ENCODE data around the gene NEDD4L. TPM values are rescaled to one million over a fixed set of nuclear protein-coding genes. Genes with fewer than 3 reads are reported as not detected.
"Not testable (repeated sequence)": the region's sequence is repeated elsewhere in the genome, so short reads cannot be mapped to it uniquely, and the experiment has no call there.

Gene NEDD4L
- total and polyA plus RNA-seq, 2 experiments from 2014 or later, result 36.2 to 72.3 TPM

GRCh38 chr18:58435221-58436005 is 391.4 kb downstream of the NEDD4L start:
- not testable (repeated sequence) for H3K4me1 Mint-ChIP-seq; DNase-seq (ENCODE audit: low spot score); H3K79me2 ChIP-seq (replicated peaks; ENCODE audit: insufficient read depth); H3K4me1 ChIP-seq (ENCODE audit: insufficient read depth); H3K27me3 ChIP-seq (ENCODE audit: insufficient read depth); ATAC-seq; H3K4me3 ChIP-seq; H3K36me3 ChIP-seq (ENCODE audit: insufficient read depth); H4K20me1 ChIP-seq (replicated peaks; ENCODE audit: insufficient read depth); H3F3A ChIP-seq (replicated peaks; ENCODE audit: low read depth); H3K9me2 ChIP-seq (ENCODE audit: insufficient read depth); H3K36me3 Mint-ChIP-seq (ENCODE audit: low read depth); H3K4me2 ChIP-seq; H3K27ac Mint-ChIP-seq; H3K4me3 Mint-ChIP-seq; H3K27me3 Mint-ChIP-seq (ENCODE audit: insufficient read depth, low read depth, poor library complexity); H3K27ac ChIP-seq (ENCODE audit: low read depth); H2AFZ ChIP-seq; H3K9me3 Mint-ChIP-seq

GRCh38 chr18:58438161-58438957 is 394.3 kb downstream of the NEDD4L start:
- H3F3A ChIP-seq (replicated peaks; ENCODE audit: low read depth), result no peaks in the 10 kb centered on the region
- H3K9me2 ChIP-seq (ENCODE audit: insufficient read depth), result no peaks in the 10 kb centered on the region
- H3K4me2 ChIP-seq, result no peak overlapping the region
- DNase-seq (ENCODE audit: low spot score) (no peak), ATAC-seq (no peak)
- peaks cover 3% of the 10 kb centered on the region for H3K4me1 ChIP-seq (ENCODE audit: insufficient read depth)
- H3K27ac ChIP-seq (ENCODE audit: low read depth), result no peak overlapping the region
- no peaks in the 10 kb centered on the region for H3K27me3 Mint-ChIP-seq (ENCODE audit: insufficient read depth, low read depth, poor library complexity)
- H3K4me1 Mint-ChIP-seq, result peaks cover 5% of the 10 kb centered on the region; the same call in 2 of the 3 replicates
- H3K4me3 ChIP-seq, result no peak overlapping the region
- H3K27ac Mint-ChIP-seq, result no peak overlapping the region
- TF ChIP-seq CREB1 (CRISPR knock-in tag; IDR thresholded peaks at IDR 0.05; ENCODE audit: low read depth) (no peak), EZH2 (IDR thresholded peaks at IDR 0.05; ENCODE audit: low read depth, unreplicated experiment) (no peak), ZNF331 (CRISPR knock-in tag; IDR thresholded peaks at IDR 0.05; ENCODE audit: low read depth) (no peak), POLR2AphosphoS5 (IDR thresholded peaks at IDR 0.05; ENCODE audit: low read depth) (no peak), JUNB (IDR thresholded peaks at IDR 0.05; ENCODE audit: unreplicated experiment) (no peak), CTCF (conservative IDR thresholded peaks at IDR 0.05; ENCODE audit: low read depth in 2 of 2) (no peak), EZH2phosphoT487 (IDR thresholded peaks at IDR 0.05; ENCODE audit: unreplicated experiment) (no peak), STAT1 (IDR thresholded peaks at IDR 0.05; ENCODE audit: unreplicated experiment) (no peak)
- no peak overlapping the region for H3K4me3 Mint-ChIP-seq
- H3K36me3 ChIP-seq (ENCODE audit: insufficient read depth), result no peaks in the 10 kb centered on the region
- H3K36me3 Mint-ChIP-seq (ENCODE audit: low read depth), result no peaks in the 10 kb centered on the region
- H4K20me1 ChIP-seq (replicated peaks; ENCODE audit: insufficient read depth), result no peaks in the 10 kb centered on the region
- H2AFZ ChIP-seq, result no peak overlapping the region
- H3K79me2 ChIP-seq (replicated peaks; ENCODE audit: insufficient read depth), result no peaks in the 10 kb centered on the region
- no peaks in the 10 kb centered on the region; the same call in 2 of the 3 replicates for H3K9me3 Mint-ChIP-seq
- no peaks in the 10 kb centered on the region for H3K27me3 ChIP-seq (ENCODE audit: insufficient read depth)
